Caki2 (cell line): Measurements from ENCODE around the gene TNRC6C. TPM values are rescaled to one million over a fixed set of nuclear protein-coding genes. Genes with fewer than 3 reads are reported as not detected.

Experiments
- DNase-seq: peaks from one replicate; pipeline ENCODE4 v3.0.0-alpha.2; 2015; ENCODE audit warnings: low read depth
- in situ Hi-C: cut with HindIII; loops from 2 replicates; pipeline ENCODE4 v1.10.0; 2016; ENCODE audit warnings: low sequenced_read_pairs, low pct_unique_long_range_greater_than_20kb, mixed read lengths
- total RNA-seq: library from RNA; depleted of rRNA; stranded (reverse); fragments of >200 nt; shearing (Covaris generic); gene quantifications from 2 replicates; pipeline ENCODE4 v1.2.3, GENCODE V29; 2014; ENCODE audit warnings: low replicate concordance

The TNRC6C gene
- total RNA-seq, 1 experiment from 2014 or later = 0.91 TPM

- in situ Hi-C loops = no loop called here
- DNase-seq = no peak
These were observed 130.0 kb downstream of the TNRC6C start for GRCh38 chr17:78088529-78088928.

- in situ Hi-C loops = no loop called here
- DNase-seq = no peak
These were observed 131.2 kb downstream of the TNRC6C start for GRCh38 chr17:78089576-78090281.

GRCh38 chr17:78092794-78093324, 134.4 kb downstream of the TNRC6C start:
- no peak for DNase-seq
- in situ Hi-C loops = no loop called here

GRCh38 chr17:78095035-78095434, 136.5 kb downstream of the TNRC6C start:
- no peak for DNase-seq
- in situ Hi-C loops = no loop called here

GRCh38 chr17:78096093-78096492, 137.6 kb downstream of the TNRC6C start:
- DNase-seq = no peak
- in situ Hi-C loops = no loop called here

- in situ Hi-C loops = no loop called here
- no peak for DNase-seq
These were observed 142.6 kb downstream of the TNRC6C start for GRCh38 chr17:78101112-78101511.

GRCh38 chr17:78101542-78101941, 143.0 kb downstream of the TNRC6C start:
- DNase-seq = no peak
- in situ Hi-C loops = no loop called here

GRCh38 chr17:78103311-78103710, 144.8 kb downstream of the TNRC6C start:
- no peak for DNase-seq
- in situ Hi-C loops = no loop called here

GRCh38 chr17:78104540-78104941, 146.0 kb downstream of the TNRC6C start:
- no peak for DNase-seq
- in situ Hi-C loops = no loop called here

GRCh38 chr17:78105101-78105500, 146.6 kb downstream of the TNRC6C start:
- no peak for DNase-seq
- in situ Hi-C loops = no loop called here

GRCh38 chr17:78105551-78105950, 147.0 kb downstream of the TNRC6C start:
- DNase-seq = no peak
- in situ Hi-C loops = no loop called here

GRCh38 chr17:78106211-78106610, 147.7 kb downstream of the TNRC6C start:
- in situ Hi-C loops = no loop called here
- no peak for DNase-seq

- in situ Hi-C loops = no loop called here
- DNase-seq = no peak
These were observed 149.0 kb downstream of the TNRC6C start for GRCh38 chr17:78107457-78107856.

- in situ Hi-C loops = no loop called here
These were observed 149.6 kb downstream of the TNRC6C start for GRCh38 chr17:78107976-78108725.

GRCh38 chr17:78108726-78109488, 150.4 kb downstream of the TNRC6C start:
- in situ Hi-C loops = no loop called here
- DNase-seq = no peak

More at GRCh38 chr17:78107976-78108725, 149.6 kb downstream of the TNRC6C start:
- no peak for DNase-seq

- no peak for DNase-seq
- in situ Hi-C loops = no loop called here
These were observed 150.9 kb downstream of the TNRC6C start for GRCh38 chr17:78109489-78109761.

GRCh38 chr17:78110363-78111015, 152.0 kb downstream of the TNRC6C start:
- in situ Hi-C loops = no loop called here
- no peak for DNase-seq

- DNase-seq = no peak
- in situ Hi-C loops = no loop called here
These were observed 152.7 kb downstream of the TNRC6C start for GRCh38 chr17:78111016-78111726.
